GM12873 (cell line): ENCODE results near the gene TRIO.

ENCODE experiments used
- TF ChIP-seq, protein P1 (sequence below): IDR thresholded peaks from 2 replicates; pipeline ENCODE4 v1.5.1; 2012; ENCODE audit warnings: low read depth, mild to moderate bottlenecking, moderate library complexity, low read length, control low read depth; ENCODE audit not compliant: insufficient read depth; ENCODE audit errors: missing control alignments

TRIO gene

DNA sequence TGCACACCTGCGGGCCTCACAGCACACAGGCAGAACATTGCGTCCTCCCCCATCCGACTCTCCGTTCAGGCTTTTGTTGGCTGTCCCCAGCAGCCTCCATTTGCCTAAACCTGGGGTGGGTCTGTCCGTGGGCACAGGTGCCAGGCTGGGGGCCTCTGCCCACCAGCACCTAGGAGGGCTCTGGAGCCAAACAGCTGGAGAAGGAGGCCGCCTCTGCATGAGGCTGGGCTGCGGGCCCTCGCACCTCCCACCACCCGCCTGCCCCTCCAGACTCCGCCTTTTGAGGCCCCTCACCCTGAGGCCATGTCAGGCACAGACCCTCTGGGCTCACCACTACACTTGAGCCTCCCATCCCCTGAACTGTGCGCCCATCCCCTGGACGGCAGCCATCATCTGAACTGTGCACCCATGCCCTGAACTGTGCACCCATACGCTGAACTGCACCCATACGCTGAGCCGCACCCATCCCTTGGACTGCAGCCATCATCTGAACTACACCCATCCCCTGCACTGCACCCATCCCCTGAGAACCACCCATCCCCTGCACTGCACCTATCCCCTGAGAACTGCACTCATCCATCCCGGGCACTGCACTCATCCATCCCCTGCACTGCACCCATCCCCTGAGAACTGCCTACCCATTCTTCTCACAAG, 340.5 kb downstream of the TRIO start:
- TF ChIP-seq, protein P1, sequence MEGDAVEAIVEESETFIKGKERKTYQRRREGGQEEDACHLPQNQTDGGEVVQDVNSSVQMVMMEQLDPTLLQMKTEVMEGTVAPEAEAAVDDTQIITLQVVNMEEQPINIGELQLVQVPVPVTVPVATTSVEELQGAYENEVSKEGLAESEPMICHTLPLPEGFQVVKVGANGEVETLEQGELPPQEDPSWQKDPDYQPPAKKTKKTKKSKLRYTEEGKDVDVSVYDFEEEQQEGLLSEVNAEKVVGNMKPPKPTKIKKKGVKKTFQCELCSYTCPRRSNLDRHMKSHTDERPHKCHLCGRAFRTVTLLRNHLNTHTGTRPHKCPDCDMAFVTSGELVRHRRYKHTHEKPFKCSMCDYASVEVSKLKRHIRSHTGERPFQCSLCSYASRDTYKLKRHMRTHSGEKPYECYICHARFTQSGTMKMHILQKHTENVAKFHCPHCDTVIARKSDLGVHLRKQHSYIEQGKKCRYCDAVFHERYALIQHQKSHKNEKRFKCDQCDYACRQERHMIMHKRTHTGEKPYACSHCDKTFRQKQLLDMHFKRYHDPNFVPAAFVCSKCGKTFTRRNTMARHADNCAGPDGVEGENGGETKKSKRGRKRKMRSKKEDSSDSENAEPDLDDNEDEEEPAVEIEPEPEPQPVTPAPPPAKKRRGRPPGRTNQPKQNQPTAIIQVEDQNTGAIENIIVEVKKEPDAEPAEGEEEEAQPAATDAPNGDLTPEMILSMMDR: no peak

DNA sequence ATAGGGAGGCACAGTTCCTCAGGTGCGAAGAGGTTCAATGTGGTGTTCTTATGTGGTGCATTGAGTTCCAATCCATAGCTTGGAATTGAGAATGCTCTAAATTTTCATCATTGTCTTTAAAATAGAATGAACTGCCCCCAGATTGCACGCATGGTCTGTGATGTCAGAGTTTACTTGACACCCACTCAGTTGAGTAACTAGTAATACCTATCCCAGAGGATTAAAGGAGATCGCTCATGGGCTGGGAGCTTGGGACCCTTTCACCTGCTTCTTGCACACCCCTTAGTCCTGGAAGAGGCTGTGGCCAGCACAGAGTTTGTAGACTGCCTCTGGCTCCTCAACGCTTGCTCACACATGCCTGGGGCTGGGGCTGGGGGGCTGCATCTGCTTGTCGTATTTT, 343.3 kb downstream of the TRIO start:
- TF ChIP-seq, protein P1: no peak

DNA sequence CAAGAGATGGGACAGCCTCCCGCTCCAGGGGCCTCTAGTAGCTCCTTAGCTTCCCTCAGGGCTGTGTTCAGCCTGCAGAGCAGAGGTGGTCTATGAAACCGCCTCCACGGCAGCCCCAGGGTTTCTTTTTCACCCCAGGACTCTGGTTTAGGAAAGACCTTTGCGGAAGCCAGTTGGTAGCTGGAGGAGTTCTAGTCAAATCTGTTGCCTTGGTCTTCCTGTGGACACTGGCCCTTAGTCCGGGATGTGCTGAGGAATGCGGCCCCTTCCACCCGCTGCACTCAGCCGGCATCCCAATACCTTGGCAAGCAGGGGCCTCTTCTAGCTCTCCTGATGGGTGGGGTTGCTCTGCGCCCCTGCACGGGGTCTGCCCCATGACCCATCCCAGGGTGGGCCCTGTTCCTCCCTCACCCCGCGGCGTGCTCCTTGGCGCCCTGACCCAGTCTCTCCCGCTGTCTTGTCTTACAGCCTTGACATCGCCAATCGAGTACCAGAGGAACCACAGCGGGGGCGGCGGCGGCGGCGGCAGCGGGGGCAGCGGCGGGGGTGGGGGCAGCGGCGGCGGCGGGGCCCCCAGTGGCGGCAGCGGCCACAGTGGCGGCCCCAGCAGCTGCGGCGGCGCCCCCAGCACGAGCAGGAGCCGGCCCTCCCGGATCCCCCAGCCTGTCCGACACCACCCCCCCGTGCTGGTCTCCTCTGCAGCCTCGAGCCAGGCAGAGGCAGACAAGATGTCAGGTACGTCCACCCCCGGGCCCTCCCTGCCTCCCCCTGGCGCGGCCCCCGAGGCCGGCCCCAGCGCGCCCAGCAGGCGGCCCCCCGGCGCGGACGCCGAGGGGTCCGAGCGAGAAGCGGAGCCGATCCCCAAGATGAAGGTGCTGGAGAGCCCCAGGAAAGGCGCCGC, 344.1 kb downstream of the TRIO start:
- TF ChIP-seq, protein P1: no peak

DNA sequence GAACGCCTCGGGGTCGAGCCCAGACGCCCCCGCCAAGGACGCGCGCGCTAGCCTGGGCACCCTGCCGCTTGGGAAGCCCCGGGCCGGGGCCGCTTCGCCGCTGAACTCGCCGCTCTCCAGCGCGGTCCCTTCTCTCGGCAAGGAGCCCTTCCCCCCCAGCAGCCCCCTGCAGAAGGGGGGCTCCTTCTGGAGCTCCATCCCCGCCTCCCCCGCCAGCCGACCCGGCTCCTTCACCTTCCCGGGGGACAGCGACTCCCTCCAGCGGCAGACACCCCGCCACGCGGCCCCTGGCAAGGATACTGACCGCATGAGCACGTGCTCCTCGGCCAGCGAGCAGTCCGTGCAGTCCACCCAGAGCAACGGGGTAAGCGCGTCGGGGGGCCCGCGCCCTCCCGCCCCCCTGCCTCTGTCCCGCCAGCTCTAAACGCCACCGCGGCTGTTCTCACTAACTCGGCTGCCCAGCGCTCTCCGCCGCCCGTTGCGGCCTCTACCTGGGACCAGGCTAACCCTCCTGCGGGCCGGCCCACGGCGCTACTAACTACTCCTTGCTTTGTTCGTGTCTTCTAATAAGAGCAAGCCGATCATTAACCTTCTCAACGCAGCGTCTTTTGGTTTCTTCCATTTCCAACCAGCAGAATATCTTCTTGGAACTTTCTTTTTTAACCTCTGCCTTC, 344.9 kb downstream of the TRIO start:
- TF ChIP-seq, protein P1: no peak

DNA sequence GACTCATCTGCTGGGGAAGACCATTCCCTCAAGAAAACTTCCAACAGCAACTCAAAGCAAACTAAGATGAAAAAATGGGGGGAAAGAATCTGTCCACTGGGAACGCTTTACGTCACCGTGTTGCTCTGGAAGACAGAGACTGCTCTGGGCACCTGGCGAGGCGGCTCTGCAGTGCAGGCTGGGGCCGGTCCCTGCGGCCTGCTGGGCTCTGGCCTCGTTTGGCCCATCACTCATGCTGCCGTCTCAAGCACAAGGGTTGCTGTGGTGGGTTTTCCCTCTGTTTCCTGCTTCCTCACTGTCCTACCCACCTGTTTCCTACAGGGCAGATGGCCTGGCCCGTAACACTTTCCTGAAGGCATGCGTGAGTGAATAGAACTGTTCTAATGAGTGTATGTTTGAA, 345.6 kb downstream of the TRIO start:
- TF ChIP-seq, protein P1: no peak

DNA sequence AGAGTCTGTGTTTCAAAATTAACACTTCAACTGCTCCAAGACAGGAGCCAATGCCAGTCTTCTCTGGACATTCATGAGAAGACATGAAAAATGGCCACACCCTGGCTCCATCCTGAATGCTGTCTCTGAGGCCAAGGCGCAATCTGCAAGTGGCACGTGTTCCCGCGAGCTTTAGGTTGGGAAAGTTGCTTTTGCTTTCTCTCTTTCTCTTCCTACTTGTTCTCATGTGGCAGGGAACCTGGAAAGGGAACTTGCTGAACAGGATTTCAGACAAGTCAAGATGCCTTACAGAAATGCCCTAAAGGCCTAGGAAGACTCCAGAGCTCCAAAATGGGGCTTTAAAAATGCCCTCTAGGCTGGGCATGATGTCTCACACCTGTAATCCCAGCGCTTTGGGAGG, 346.5 kb downstream of the TRIO start:
- TF ChIP-seq, protein P1: no peak

DNA sequence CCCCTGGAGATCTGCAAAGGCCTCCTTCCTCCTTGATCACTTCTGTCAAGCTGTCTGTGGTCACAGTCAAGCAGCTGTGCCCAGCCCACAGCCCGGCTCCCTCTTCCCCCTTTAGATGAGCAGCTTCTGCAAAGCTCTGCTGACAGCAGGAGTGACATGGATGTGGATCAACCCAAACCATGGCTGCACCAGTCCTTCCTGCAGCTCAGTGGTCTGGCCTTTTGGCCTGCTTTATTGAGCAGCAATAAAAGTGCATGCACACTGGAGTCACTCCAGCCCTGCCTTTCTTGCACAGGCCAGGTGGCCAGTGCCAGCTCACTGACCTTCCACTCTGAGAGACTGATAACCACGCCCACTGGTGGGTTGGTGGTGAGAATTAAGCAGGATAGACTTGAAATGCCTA, 347.2 kb downstream of the TRIO start:
- TF ChIP-seq, protein P1: no peak
